NCI-H2196 (cell line): Measurements from ENCODE around the gene BRPF1.
A peak's percentile ranks its signal among the peaks of the same experiment; 100 is the strongest.
"Not testable (repeated sequence)": the region's sequence is repeated elsewhere in the genome, so short reads cannot be mapped to it uniquely, and the experiment has no call there.

Source experiments
- DNase-seq: peaks from one replicate; lab custom pipeline; 2025; ENCODE audit not compliant: unreplicated experiment; lab: John Stamatoyannopoulos, UW

The BRPF1 gene

DNA sequence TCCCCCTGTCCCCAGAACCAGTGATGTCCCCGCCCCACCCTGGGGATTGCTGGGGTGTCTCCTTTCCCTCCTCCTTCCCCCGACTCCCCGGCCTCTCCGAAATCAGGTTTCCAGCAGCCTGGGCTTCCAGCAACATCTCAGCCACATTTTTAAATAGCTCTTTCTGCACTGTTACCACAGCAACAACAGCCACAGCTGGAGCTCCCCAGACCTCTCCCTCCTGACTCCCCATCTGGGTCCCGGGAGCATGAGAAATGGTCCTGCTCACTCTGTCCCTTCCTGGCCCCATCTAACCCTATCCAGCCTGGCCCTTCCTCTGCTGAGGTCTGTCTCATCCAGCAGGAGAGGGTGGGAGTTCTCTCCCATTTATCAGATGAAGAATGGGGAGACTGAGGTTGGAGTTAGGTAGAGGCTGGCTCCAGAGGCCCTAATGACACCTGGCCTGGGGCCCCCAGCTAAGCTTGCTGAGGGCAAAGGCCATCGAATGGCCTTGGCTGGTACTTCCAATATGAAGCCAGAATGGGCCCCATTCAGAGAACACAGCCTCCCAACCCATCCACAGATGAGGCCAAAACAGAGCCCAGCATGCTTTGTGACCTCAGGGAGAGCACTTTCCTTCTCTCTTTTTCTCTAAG, 36.7 kb downstream of the BRPF1 start:
- no peak for DNase-seq

DNA sequence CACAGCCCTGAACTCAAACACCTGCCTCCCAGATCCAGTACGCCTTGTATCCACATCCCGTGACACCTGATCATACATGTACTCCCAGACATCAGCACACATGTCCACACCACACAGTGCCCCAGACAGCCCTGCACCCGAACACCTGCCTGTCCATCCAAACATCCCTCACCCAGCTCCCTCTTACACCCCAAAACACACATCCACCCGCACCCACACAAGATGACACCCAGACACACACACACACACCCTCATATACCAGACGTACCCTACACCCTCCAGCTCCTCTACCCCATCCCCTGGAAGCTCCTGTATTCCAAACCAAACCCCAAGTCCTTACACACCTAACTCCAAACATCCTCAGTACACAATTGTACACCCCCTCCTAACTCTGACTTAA, 37.5 kb downstream of the BRPF1 start:
- no peak for DNase-seq

DNA sequence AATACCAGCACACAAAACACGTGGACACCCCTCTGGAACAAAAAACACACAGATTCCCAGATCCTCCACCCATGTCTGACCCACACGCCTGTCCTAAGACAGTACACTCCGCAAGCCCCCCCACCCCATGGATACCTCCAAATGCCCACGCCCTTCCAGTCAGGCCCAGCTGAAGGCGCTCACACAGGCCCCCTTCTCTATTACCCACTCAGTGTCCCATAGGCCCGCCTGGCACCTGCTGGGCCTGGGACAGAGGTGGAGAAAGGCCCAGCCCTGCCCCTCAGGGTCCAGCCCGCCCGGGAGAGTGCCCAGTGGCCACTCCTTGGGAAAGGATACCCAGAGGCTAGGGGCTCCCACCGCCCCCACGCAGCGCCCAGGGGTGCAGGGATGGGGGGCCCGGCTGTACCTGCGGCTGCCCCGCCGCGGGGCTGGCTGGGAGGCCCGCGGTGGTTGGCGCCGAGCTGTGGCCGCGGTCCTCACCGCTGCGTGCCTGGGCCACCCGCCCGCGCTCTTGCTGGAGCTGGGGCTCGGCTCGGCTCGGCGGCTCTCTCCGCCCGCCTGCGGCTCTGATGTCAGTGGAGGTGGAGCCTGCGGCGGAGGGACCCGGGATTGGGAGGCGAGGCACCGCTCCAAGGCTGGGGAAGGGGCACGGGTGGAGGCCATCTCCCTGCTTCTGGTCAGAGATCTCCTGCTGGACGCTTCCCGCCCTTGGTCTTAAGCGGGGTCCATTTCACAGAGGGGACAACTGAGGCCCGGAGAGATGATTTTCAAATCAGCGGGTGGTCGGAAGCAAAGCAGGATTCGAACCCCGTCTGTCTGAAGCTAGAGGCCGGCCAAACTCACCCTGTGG, 38.1 kb downstream of the BRPF1 start, which contains the start of gene CAMK1:
TSS of gene CAMK1 (minus strand) at position 522 of the 850 bp plus-strand sequence. CDS start 2,198 bp downstream, outside the sequence.
- peak; percentile 42 for DNase-seq

DNA sequence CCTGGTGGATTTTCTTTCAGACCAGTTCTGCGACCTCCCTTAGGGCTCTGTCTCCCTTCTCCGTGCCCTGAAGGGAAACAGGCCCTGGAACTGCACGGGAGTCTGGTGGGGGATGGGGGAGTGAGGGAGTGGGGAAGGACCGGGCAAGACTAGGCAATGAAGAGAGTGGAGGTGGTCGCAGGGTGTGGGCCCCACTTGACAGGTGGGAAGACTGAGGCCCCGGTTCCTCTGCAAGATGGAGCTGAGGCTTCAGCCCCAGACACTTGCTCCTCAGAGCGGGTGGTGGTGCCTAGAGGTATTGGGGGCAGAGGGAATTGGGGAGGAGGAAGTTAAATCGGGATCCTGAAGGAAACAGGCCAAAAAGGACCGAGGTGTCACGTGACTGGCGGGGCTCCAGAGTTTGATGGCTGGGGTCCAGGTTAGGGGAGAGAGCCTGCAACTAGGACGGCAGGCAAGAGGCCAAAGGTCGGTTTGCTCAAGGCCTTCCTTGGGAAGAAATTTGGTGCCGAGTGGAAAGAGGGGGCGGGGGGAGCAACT, 38.8 kb downstream of the BRPF1 start:
- peak; percentile 41 for DNase-seq

GRCh38 chr3:9771007-9771406, 39.5 kb downstream of the BRPF1 start:
- DNase-seq = not testable (repeated sequence)

- DNase-seq = no peak
Measured at GRCh38 chr3:9776896-9777693, 45.6 kb downstream of the BRPF1 start.

DNA sequence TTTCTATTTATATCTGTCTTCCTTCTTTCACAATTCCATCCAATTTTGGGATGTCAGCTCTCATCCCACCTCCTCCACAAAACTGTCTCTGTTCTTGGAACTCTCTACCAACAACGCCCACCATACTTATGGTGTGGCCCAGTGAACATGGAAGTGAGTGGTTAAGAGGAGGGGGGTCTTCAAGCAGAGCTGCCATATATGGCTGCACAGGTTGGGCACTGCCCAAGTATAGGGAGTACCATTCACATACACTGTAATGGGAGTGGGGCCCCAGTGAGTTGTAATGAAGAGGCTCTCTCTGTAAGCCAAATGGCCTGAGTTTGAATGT, 46.1 kb downstream of the BRPF1 start:
- DNase-seq = no peak

DNA sequence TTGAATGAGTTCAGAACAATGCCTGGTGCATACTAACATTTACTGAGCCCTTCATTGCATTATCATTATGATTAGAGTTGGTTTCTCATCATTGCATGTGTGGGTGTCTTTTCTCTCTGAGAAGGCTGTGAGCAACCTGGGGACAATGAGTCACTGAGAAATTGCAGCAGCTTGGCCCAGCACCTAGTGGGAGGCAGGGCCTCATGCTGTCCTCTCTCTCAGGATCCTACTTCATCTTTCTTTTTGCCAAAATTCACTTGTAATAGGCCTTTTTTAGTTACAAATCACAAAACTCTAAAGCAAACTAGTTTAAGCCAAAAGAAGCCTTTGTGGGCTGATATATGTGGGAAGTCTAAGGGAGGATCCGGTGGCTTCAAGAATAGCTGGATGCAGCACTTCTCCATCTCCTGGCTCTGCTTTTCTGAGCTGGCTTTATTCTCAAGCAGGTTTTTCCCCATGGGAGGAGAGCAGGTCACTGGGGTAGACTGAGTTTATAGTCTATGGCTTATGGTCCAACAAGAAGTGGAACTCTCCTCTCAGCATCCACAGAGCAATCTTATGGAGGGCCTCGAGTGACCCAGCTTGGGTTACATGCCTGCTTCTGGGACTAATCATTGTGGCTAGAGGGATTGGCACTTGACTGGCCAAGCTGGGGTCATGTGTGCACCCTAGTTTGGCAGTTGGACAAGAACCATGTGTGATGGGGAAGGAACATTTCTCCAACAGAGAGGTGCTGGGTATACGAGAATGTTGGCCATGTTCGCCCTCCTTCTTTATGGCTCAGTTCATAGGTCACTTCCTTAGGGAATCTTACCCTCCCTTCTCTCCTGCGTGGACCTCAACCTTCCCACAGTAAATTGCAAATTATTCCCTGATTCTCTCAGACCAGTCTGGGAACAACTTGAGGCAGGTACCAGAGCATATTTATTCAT, 46.9 kb downstream of the BRPF1 start:
- DNase-seq = no peak

GRCh38 chr3:9779075-9779593, 47.6 kb downstream of the BRPF1 start:
- DNase-seq = no peak

DNA sequence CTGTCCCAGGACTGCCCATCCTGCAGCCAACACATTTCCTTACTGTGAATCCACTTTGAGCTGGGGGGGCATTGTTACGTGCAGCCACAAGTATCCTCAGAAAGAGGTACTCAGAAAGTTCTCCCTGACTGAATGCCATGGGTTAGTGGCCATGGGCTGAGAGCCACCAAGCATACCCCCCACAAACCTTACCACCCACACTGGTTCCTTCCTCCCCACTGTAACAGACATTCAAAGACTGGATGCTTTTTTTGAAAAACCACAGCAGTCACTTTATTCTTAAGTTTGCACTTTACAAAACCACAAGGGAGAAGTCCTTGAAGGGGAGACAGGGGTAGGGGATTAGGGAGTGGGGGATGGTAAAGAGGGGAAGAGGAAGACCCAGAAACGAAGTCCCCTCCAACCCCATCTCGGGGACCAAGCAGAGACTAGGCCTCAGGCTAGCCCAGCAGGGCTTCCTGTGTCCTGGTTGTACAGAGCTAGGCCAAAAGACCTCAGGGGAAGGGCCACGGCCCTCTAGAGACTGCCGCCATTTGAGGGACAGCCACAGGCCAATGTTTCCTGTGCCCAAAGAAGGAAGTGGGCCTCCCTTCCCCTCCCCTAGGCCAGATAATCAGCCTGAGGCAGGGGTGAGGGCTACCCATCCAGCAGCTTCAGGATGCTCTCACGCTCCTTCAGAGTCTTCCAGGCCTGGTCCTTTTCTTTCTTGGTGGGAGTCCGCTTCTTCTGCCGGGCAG, 48.4 kb downstream of the BRPF1 start:
- no peak for DNase-seq

- no peak for DNase-seq
Measured at GRCh38 chr3:9780458-9780812, 48.9 kb downstream of the BRPF1 start.

- no peak for DNase-seq
Measured at GRCh38 chr3:9780910-9781309, 49.4 kb downstream of the BRPF1 start.

DNA sequence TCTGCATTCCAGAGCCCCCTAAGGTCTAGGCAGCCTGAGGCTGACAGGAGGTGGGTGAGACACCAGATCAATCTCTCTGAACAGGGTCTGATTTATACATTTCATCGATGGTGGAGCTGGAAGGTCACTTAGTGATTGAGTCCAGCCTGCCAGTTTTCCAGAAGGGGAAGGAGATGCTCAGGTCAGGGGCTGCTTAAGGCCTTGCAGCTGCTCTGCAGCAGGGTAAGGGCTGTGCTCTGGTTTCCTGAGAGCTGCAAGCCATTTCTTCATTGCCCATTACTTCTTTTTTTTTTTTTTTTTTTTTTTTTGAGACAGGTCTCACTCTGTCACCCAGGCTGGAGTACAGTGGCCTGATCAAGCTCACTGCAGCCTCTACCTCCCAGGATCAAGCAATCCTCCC, 50.0 kb downstream of the BRPF1 start:
- DNase-seq = no peak

- DNase-seq = peak; percentile 49
Measured at GRCh38 chr3:9781978-9782603, 50.6 kb downstream of the BRPF1 start.

- no peak for DNase-seq
Measured at GRCh38 chr3:9782770-9783169, 51.2 kb downstream of the BRPF1 start.

DNA sequence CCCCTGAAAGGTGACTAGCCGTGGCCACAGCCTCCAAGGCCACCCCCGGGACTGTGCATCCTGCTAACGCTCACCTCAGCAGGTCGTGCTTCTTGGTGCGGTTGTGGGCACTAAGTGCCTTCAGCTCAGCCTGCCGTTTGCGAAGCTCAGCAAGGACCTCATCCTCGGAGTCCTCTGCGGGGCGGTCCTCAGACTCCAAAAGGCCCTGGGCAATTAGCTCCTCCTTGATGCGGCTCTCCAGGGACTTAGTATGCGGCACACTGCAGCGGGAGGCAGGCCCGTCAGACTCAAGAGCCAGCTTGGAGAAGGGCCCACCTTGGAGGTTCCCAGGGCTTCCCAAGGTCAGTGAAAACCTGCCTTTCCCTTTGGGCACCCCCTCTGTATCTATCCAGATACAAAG, 52.4 kb downstream of the BRPF1 start:
- DNase-seq = no peak

- no peak for DNase-seq
Measured at GRCh38 chr3:9784965-9785364, 53.4 kb downstream of the BRPF1 start.

DNA sequence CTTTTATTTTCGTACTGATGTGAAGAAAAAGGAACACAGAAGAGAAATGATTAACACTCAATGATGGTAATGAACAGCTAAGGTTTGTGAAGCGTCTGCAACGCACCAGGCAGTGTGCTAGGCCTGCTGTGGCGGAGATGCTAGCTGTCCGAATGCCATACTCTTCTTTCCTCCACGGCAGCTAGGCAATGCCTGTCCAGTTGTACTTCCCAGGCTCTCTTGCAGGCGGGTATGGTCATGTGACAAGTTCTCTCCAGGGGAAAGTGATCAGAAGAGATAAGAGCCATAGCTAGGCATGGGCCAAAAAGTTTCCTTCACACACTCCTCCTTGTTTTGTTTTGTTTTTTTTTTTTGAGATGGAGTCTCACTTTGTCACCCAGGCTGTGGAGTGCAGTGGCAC, 54.1 kb downstream of the BRPF1 start:
- no peak for DNase-seq

DNA sequence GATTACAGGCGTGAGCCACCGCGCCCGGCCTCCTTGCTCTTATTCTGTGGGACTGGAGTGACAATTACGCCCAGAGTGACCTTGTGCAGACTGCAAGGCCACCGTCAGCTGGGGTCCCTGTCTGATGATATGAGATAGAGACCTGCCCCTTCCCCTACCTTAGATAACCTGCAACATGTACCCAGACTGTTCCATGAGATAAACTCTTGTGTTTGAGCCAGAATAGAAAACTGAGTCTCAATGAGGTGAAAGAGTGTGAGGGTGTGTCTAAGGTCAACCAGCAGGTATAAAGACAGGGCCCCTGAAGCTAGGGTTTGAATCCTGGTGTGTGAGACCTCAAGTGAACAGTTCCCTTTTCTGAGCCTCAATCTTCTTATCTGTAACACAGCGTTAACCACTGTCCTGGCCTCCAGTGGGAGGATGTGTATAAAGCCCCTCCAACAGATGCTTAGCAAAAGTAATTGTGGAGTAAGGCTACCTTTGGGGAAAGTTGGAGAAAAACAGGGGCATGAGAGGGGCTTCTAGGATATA, 54.7 kb downstream of the BRPF1 start:
- DNase-seq = no peak
